IPS DF 19.7 (cell line): Measurements from ENCODE around the gene CEP97.
"Not testable (repeated sequence)": the region's sequence is repeated elsewhere in the genome, so short reads cannot be mapped to it uniquely, and the experiment has no call there.

Source experiments
- DNase-seq: peaks from one replicate; pipeline ENCODE4 v3.0.0-alpha.2; 2013; ENCODE audit warnings: low read depth, low spot score

The CEP97 gene, protein sequence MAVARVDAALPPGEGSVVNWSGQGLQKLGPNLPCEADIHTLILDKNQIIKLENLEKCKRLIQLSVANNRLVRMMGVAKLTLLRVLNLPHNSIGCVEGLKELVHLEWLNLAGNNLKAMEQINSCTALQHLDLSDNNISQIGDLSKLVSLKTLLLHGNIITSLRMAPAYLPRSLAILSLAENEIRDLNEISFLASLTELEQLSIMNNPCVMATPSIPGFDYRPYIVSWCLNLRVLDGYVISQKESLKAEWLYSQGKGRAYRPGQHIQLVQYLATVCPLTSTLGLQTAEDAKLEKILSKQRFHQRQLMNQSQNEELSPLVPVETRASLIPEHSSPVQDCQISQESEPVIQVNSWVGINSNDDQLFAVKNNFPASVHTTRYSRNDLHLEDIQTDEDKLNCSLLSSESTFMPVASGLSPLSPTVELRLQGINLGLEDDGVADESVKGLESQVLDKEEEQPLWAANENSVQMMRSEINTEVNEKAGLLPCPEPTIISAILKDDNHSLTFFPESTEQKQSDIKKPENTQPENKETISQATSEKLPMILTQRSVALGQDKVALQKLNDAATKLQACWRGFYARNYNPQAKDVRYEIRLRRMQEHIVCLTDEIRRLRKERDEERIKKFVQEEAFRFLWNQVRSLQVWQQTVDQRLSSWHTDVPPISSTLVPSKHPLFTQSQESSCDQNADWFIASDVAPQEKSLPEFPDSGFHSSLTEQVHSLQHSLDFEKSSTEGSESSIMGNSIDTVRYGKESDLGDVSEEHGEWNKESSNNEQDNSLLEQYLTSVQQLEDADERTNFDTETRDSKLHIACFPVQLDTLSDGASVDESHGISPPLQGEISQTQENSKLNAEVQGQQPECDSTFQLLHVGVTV

DNA sequence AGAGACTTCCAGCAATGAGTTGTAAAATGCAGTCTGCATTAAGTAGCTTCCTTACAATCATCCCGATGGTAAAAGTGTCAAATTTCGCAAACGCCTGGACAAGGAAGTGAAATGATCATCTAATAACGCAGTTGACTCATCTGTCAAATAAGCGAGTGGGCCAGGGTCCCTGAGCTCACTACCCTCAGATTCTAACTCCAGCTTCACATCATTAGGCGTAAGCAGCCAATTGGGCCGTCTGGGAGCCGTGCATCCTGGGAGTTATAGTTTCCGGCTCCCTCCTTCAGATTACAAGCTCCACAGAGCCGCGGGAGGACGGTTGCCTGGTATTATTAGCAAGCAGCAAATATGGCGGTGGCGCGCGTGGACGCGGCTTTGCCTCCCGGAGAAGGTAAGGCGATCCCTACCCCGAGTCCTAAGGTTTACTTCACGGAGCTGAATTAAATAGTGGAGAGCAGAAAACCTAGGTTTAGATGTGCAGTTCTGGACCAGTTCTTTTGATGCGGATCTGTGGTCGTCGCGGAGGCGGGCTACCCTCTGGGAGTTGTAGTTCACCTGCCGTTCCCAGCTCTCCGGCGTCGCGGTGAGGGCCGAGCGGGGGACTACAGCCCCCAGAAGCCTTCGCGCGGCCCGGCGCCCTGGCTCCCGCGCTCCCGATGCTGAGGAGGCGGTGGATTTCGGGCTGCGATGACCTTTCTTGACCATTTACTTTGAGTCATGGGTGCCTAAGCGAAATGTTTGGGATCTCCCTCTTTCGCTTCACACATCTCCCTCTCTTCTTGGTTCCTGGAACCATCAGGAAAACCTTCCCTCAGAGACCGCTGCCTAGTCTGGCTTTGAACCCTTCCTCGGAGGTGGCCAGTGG is at the start of gene CEP97:
Gene CEP97, plus strand, starts transcription at position 286 of the 865 bp plus-strand sequence. Its CDS starts 63 bp downstream, at position 349.
- peak; percentile 83 for DNase-seq

DNA sequence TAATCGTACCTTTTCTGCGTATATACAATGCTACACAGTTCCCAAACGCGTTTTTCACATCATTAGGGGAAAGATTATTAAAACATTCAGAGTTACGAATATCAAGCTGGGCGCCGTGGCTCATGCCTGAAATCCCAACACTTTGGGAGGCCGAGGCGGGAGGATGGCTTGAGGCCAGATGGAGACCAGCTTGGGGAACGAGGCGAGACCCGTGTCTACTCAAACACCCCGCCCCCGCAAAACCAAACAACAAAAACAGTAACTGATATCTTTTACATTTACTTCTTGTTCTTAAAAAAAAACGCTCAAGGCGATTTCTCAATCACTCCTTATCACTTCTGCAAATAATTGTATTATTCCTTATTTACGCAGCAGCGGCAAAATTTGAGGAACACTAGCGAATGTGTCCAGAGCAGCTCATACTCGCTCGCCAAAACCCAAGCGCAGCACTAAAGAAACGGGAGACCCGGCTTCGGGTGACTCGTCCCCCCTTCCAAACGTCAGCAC is 48.7 kb upstream of the CEP97 start:
- DNase-seq: no peak

DNA sequence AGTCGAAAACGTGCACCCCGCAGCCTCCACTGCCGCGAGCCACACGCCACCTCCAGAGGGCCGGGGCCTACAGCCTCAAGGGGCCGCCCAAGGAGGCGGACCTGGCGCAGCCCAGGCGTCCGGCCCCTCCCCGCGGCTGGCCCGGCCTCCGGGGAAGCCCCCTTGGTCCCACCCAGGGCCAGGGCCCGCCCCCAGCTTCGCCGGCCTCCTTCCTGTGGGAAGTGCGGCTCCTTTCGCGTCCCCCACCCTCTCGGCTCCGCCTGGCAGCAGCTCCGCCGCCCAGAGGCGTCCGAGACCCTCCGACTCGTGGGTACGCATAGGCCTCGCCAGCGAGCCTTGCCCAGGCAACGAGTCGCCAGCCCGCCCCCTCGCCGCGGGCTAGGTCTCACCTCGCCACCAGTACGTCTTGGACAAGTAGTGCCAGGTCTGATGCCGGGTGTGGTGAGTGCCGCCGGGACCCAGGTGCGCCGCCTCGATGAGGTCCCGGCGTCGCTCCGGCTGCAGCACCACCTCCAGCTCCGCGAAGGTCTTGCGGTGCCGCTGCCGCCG is 48.1 kb upstream of the CEP97 start:
- peak; percentile 79 for DNase-seq

DNA sequence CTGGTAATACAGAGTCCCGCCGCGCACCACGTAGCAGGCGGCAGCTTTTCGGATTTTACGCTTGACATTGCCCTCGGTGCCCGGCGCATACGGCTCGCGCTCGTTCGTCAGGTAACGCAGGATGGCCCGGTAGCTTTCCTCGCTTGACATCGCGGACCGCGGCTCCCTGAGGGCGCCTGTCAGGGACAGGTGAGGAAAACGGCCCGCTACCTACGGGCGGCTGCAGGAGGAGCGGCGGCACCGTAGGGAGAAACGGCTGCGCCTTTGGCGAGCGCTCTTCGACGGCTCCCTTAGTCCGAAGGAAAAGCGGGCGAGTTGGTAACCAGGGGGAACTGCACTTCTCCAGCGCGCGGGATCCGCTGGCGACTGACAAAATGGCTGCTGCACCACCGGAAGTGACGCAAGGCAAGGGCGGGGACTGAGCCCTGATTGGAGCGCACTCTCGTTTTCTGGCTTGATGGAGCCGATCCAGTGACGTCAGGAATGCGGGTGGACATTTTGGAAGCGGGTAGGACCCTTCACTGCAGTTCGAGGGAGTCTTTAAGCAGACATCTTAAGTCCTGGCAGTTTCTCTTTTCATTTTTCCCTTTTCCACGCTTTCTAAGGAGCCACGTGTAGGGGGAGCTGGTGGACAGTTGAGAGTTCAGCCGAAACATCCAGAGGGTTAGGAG is 47.5 kb upstream of the CEP97 start, which contains the start of gene ZBTB11:
Gene ZBTB11, minus strand, starts transcription at position 368 of the 671 bp plus-strand sequence. Its CDS starts 218 bp downstream, at position 150.
- DNase-seq: peak; percentile 100

DNA sequence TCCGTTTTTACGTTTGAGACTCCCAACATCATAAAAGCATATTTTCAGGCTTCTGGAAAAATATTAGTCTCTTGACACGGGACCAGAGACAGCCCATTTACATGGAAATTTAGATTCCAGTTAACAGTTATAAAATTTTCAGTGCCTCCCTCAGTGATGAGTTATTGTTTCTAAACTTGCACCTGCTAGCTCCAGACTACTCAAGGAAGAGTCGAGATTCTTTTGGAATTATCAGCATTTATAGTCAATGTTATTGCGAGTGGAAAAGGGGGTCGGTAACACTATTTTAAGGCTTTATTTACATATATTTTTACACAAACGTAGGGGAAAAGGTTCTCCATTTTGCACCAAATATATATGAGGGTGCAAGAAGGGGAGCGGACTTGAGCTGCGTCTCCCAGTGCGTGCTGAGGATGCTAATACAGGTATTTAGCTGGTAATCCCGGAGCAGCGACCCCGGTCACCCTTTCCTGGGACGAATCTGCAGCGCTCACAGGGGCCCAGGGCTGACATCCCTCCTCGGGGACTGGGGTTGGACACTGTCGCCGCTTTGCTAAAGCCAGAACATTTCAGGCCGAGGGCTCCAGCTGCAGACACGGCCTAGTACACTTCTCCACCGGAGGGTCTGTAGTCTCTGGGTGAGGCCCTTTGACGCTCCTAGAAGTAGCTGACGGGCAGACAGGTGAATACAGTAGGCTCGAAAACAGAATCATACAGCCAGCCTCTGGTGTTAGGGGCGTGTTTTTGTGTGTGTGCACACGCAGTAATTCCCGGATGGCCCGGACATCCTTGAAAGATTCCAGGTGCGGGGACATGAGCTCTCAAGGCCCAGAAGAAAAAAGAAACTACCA is 46.8 kb upstream of the CEP97 start:
- no peak for DNase-seq

DNA sequence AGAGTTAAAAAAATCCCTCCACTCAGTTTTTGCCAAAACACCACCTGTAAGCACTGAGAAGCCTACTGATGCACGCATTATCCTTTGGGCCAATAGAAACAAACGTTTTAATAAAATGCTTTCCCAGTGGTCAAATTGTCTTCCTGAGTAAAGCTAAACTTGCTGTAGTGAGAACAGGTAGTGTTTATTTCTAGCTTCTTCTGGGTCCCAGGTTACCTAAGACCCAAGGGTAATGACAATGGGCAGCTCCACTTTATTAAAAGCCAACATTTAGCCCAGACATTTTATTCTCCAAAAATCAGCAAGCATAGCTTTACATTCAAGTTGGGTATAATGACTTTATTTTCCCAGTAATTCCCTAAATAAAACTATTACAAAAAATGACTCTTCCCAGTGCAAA is 45.6 kb upstream of the CEP97 start:
- DNase-seq: not testable (repeated sequence)

DNA sequence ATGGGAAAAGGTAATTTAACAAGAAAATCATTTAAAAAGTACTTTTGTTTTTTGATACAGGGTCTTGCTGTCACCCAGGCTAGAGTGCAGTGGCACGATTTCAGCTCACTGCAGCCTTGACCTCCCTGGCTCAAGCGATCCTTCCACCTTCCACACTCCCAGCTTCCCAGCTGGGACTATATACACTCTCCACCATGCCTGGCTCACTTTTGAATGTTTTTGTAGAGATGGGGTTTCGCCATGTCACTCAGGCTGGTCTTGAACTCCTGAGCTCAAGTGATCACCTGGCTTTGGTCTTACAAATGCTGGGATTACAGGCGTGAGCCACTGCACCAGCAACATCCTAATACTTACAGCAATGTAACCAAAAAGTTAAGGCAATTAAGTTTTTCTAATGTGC is 43.9 kb upstream of the CEP97 start:
- no peak for DNase-seq

DNA sequence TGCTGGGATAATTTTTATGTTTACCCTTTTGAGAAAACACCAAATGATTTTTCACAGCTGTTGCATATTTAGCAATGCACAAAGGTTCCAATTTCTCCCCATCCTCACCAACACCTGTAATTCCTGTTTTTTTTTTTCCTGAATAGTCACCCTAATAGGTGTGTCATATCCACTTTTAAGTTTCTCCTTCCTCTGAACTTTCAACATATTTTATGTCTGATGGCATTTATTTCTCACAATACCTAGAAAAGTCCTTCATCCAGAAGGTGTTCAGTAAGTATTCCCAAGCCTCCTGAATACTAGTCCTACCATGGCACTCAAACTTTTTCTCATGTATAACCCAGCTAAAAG is 39.4 kb upstream of the CEP97 start:
- DNase-seq: no peak

DNA sequence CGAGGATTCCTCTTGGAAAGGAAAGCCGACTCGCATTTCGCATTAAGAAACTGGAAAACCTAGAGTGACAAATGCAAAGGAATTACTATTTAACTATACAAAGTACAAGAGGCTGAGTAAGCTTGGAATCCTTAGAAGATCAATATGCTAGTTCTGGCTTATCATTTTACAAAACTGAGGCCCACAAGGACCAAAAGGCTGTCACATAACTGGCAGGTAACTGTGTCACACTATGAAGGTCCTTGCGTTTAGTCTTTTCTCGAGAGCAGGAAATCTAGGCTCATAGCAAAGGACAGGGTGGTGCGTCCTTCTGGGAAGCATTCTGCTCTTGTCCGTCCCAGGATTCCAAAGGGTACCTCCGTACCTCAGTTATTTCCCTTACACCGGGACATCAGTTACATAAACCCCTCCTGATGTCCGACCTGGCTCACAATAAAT is 38.5 kb upstream of the CEP97 start:
- no peak for DNase-seq

DNA sequence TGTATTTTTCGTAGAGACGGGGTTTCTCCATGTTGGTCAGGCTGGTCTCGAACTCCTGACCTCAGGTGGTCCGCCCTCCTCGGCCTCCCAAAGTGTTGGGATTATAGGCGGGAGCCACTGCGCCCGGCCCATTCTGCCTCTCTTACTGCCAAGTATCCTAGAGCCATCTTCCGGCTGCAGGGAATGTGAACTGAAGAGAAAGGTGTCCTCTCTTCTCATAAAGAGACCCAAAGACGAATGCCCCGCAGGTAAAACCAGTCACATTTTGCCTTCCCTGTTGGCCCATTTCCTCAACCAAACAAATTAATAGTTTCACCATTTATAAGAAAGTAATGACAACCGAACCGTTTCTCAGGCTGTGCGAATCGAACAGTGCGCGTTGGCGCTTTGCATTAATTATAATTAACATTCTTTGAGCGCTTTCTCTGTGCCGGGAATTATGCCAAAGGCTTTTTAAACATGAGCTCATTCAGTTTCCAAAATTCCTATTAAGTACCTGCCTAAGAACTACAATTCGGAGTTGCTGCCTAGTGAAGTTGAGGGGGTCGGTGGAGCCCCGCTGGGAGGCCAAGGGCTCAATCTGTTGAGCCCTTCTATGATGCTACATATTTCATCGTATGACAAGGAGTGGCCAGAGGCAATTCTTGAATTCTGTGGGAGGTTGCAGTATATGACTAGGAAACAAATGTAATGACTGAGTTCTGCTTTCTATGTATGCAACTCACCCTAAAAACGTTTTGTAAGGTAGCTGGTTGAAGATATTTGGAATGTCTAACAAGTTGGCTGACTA is 37.1 kb upstream of the CEP97 start:
- DNase-seq: no peak

DNA sequence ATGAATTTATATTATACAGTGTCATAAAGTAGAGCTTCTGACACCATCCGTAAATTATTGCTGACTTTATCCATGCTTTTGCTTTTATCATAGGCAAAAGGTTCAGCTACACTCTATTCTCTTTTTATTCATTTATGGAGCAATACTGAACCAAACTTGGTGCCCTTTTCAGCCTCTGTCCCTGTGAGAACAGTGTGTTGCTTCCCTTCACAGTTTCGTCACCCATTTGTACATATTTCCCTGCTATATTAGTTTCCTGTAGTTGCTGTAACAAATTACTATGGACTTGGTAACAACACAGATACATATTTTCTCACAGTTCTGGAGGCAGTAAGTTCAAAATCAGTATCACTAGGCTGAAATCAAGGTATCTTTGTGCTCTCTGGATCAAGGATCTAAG is 35.1 kb upstream of the CEP97 start:
- DNase-seq: no peak

DNA sequence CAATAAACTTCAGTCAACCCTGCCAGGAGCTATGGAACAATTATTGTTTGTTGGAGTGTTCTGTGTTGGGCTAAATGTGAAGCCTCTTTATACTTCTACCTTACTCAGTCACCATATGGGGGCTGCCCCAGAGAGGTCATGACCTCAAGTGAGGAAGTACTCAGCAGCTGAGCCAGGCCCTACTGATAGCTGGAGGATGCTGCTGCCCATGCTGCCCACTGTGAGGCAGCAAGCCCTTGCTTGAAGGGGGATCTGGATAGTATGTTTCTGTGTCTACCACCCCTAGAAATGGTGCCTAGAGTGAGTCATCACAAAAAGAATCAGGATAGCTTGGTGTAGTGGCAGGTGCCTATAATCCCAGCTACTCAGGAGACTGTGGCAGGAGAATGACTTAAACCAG is 33.4 kb upstream of the CEP97 start:
- DNase-seq: no peak

DNA sequence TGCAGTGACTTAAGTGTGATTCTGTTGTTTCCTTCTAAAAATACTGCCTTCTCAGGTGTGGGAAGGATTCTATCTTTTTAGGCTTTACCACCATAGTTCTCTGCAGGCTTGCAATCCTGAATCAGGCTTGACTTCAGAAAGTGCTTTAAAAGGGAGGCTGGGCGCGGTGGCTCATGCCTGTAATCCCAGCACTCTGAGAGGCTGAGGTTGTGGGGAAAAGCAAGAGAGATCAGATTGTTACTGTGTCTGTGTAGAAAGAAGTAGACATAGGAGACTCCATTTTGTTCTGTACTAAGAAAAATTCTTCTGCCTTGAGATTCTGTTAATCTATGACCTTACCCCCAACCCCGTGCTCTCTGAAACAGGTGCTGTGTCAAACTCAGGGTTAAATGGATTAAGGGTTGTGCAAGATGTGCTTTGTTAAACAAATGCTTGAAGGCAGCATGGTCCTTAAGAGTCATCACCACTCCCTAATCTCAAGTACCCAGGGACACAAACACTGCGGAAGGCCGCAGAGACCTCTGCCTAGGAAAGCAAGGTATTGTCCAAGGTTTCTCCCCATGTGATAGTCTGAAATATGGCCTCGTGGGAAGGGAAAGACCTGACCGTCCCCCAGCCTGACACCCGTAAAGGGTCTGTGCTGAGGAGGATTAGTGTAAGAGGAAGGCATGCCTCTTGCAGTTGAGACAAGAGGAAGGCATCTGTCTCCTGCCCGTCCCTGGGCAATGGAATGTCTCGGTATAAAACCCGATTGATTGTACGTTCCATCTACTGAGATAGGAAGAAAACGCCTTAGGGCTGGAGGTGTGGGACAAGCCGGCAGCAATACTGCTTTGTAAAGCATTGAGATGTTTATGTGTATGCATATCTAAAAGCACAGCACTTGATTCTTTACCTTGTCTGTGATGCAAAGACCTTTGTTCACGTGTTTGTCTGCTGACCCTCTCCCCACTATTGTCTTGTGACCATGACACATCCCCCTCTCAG is 32.4 kb upstream of the CEP97 start:
- not testable (repeated sequence) for DNase-seq

DNA sequence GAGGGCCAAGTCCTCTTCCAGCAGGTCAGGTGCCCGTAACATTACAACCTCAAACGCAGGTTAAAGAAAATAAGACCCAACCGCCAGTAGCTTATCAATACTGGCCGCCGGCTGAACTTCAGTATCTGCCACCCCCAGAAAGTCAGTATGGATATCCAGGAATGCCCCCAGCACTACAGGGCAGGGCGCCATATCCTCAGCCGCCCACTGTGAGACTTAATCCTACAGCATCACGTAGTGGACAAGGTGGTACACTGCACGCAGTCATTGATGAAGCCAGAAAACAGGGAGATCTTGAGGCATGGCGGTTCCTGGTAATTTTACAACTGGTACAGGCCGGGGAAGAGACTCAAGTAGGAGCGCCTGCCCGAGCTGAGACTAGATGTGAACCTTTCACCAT is 30.9 kb upstream of the CEP97 start:
- not testable (repeated sequence) for DNase-seq

DNA sequence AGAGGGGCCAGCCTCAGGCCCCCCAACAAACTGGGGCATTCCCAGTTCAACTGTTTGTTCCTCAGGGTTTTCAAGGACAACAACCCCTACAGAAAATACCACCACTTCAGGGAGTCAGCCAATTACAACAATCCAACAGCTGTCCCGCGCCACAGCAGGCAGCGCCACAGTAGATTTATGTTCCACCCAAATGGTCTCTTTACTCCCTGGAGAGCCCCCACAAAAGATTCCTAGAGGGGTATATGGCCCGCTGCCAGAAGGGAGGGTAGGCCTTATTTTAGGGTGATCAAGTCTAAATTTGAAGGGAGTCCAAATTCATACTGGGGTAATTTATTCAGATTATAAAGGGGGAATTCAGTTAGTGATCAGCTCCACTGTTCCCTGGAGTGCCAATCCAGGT is 29.6 kb upstream of the CEP97 start:
- not testable (repeated sequence) for DNase-seq

DNA sequence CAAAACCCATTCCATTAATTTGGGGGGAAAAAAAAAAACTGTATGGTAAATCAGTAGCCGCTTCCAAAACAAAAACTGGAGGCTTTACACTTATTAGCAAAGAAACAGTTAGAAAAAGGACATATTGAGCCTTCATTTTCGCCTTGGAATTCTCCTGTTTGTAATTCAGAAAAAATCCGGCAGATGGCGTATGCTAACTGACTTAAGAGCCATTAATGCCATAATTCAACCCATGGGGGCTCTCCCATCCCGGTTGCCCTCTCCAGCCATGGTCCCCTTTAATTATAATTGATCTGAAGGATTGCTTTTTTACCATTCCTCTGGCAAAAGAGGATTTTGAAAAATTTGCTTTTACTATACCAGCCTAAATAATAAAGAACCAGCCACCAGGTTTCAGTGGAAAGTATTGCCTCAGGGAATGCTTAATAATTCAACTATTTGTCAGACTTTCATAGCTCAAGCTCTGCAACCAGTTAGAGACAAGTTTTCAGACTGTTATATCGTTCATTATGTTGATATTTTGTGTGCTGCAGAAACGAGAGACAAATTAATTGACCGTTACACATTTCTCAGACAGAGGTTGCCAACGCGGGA is 28.5 kb upstream of the CEP97 start:
- no peak for DNase-seq
